Breast epithelium (tissue), 3 donors: Measurements from ENCODE around the gene FPGS.

ENCODE experiments used
- CTCF ChIP-seq, 3 donors: fragments of 450-650 bp; IDR thresholded peaks; one replicate each; pipeline ENCODE4 v1.5.1; 2016 to 2017; ENCODE audit warnings: antibody characterized with exemption in 3 of 3, mild to moderate bottlenecking in 3 of 3, moderate library complexity in 3 of 3
- POLR2A ChIP-seq: fragments of 450-650 bp; IDR thresholded peaks from one replicate; pipeline ENCODE4 v1.6.1; 2016; ENCODE audit warnings: antibody characterized with exemption, mild to moderate bottlenecking, moderate library complexity
- POLR2AphosphoS5 ChIP-seq, 3 donors: sonication (generic); formaldehyde crosslinking; IDR thresholded peaks; one replicate each; pipeline ENCODE4 v1.6.1; 2017; ENCODE audit warnings: antibody characterized with exemption in 3 of 3

- peak in 1 of 3 donors; percentile 8 for TF ChIP-seq CTCF (IDR thresholded peaks at IDR 0.05)
- TF ChIP-seq POLR2A: no peak
- TF ChIP-seq POLR2AphosphoS5 (IDR thresholded peaks at IDR 0.05): no peak
Observed at GRCh38 chr9:127854184-127854806, 51.6 kb downstream of the FPGS start, which contains the start of gene ENG.
